Measurements from ENCODE around the gene POLR3B.

POLR3B gene

GRCh38 chr12:106498056-106498455, 140.5 kb downstream of the POLR3B start:
- ChIA-PET POLR2A (no interaction called here), CTCF (no interaction called here)
- no peak for DNase-seq (ENCODE audit: extremely low spot score)
- TF ChIP-seq, protein P1, sequence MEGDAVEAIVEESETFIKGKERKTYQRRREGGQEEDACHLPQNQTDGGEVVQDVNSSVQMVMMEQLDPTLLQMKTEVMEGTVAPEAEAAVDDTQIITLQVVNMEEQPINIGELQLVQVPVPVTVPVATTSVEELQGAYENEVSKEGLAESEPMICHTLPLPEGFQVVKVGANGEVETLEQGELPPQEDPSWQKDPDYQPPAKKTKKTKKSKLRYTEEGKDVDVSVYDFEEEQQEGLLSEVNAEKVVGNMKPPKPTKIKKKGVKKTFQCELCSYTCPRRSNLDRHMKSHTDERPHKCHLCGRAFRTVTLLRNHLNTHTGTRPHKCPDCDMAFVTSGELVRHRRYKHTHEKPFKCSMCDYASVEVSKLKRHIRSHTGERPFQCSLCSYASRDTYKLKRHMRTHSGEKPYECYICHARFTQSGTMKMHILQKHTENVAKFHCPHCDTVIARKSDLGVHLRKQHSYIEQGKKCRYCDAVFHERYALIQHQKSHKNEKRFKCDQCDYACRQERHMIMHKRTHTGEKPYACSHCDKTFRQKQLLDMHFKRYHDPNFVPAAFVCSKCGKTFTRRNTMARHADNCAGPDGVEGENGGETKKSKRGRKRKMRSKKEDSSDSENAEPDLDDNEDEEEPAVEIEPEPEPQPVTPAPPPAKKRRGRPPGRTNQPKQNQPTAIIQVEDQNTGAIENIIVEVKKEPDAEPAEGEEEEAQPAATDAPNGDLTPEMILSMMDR (IDR thresholded peaks at IDR 0.05; ENCODE audit: control extremely low read depth, extremely low read depth, low read depth, missing control alignments) = no peak

DNA sequence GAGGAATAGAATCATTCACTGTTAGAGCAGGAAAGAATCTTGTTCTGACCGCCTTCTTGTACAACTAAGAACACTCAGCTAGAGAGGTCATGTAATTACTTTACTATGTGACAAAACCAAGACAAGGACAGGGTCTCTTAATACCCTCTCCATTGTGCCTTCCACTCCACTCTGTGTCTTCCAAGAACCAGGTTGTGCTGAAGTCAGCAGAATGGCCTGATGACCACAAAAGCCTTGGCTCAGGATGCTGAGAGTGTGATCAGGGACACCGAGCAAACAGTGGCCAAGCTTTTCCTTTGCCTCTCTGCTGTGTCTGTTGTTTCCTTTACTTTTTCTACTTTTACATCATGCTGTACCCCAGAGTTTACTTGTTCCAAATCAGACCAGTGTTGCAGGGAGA, 142.1 kb downstream of the POLR3B start:
- DNase-seq (ENCODE audit: extremely low spot score) = no peak
- CTCF ChIA-PET = no interaction called here
- TF ChIP-seq, protein P1 (IDR thresholded peaks at IDR 0.05; ENCODE audit: control extremely low read depth, extremely low read depth, low read depth, missing control alignments) = no peak
- POLR2A ChIA-PET = no interaction called here

- CTCF ChIA-PET = no interaction called here
- TF ChIP-seq, protein P1 (IDR thresholded peaks at IDR 0.05; ENCODE audit: control extremely low read depth, extremely low read depth, low read depth, missing control alignments) = no peak
These were observed 149.1 kb downstream of the POLR3B start for GRCh38 chr12:106506691-106507090.

DNA sequence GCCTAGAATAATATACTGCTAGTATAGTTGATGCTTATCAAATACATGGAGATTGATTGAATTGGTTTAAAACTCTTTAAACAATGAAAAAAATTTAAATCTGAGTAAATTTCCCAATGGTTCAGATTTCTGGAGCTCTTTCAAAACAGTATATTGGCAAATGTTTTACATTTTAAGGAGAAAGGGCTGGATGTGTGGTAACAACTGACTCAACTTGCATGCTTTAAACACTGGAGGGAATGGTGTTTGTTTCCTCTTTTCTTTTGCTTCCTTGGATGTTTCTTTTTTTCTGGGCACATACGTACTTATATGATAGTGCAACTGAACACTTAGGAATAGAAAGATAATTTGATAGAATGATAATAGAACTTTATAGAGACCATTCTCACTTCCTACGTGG, 151.4 kb downstream of the POLR3B start:
- TF ChIP-seq, protein P1 (IDR thresholded peaks at IDR 0.05; ENCODE audit: control extremely low read depth, extremely low read depth, low read depth, missing control alignments) = no peak
- POLR2A ChIA-PET = no interaction called here
- CTCF ChIA-PET = interaction anchor here (0.7 kb wide), 1 partner anchor 12 kb away, joined by 3 read pairs; no protein-coding TSS in a partner anchor
- DNase-seq (ENCODE audit: extremely low spot score) = no peak

More at GRCh38 chr12:106506691-106507090, 149.1 kb downstream of the POLR3B start:
- POLR2A ChIA-PET = no interaction called here
- DNase-seq (ENCODE audit: extremely low spot score) = no peak

DNA sequence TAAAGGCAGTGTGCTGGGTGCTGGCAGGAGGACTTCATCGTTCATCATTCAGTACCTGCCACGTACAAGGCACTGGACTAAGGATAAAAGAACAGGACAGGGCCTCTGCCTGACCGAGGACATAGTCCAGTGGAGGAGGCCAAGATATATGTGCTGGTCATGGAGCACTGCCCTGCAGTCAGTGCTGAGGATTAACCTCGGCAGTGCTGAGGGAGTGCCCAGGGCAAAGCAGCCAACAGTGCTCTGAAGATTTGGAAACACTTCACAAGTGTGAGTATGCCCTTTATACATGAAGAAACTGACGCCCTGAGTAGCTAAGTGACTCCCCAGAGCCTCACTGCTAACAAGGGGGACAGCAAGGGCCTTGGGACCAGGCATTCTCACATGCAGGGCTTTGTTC, 153.8 kb downstream of the POLR3B start:
- TF ChIP-seq, protein P1 (IDR thresholded peaks at IDR 0.05; ENCODE audit: control extremely low read depth, extremely low read depth, low read depth, missing control alignments) = no peak
- DNase-seq (ENCODE audit: extremely low spot score) = no peak
- CTCF ChIA-PET = no interaction called here
- POLR2A ChIA-PET = no interaction called here

- CTCF ChIA-PET = no interaction called here
- POLR2A ChIA-PET = no interaction called here
- DNase-seq (ENCODE audit: extremely low spot score) = no peak
- TF ChIP-seq, protein P1 (IDR thresholded peaks at IDR 0.05; ENCODE audit: control extremely low read depth, extremely low read depth, low read depth, missing control alignments) = no peak
These were observed 159.8 kb downstream of the POLR3B start for GRCh38 chr12:106517314-106517713.

DNA sequence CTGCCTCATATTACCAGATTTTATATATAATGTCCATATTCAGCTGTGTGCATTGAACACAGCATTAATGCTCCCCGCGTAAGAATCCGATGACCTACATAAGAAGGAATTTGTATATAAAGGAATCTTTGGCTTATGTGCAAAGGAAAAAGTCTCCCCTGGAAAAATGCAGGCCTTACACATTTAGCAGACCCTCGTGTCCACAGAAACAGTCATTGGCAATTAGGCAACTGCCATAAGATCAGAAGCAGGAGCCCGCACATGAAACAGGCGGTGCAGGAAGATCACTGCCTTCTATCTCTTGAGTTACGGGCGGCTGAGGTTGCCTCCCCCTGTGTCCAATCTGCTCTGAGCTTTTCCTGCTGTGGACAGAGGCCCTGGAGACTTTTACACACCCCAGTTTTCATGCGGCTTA, 162.1 kb downstream of the POLR3B start:
- DNase-seq (ENCODE audit: extremely low spot score) = no peak
- CTCF ChIA-PET = no interaction called here
- POLR2A ChIA-PET = no interaction called here
- TF ChIP-seq, protein P1 (IDR thresholded peaks at IDR 0.05; ENCODE audit: control extremely low read depth, extremely low read depth, low read depth, missing control alignments) = no peak

All from GM10248 (cell line).